ENCODE results near the gene MAP3K14.
A peak's percentile ranks its signal among the peaks of the same experiment; 100 is the strongest.

Gene MAP3K14

GRCh38 chr17:45270828-45271418 is 45.9 kb downstream of the MAP3K14 start:
- Histone ChIP-seq H3K9ac (ENCODE audit: low read length in 5 of 5) (no peak overlapping the region), H3K4me3 (ENCODE audit: low read depth in 1 of 5, low read length in 5 of 5) (no peak overlapping the region), H3K36me3 (ENCODE audit: control insufficient read depth in 5 of 5, insufficient read depth in 5 of 5, low read length in 5 of 5) (peaks cover 0 to 85% (median 73%) of the 10 kb centered on the region in 5 donors), H3K9me3 (ENCODE audit: control insufficient read depth in 5 of 5, low read length in 5 of 5) (no peaks in the 10 kb centered on the region), H3K27ac (ENCODE audit: low read depth, low read length) (no peak overlapping the region), H3K27me3 (ENCODE audit: control insufficient read depth in 5 of 5, insufficient read depth in 4 of 5, low read length in 5 of 5) (no peaks in the 10 kb centered on the region), H3K4me1 (ENCODE audit: control insufficient read depth in 5 of 5, insufficient read depth in 5 of 5, low read length in 5 of 5) (no peaks in the 10 kb centered on the region)

- Histone ChIP-seq H3K4me3 (ENCODE audit: low read depth in 1 of 5, low read length in 5 of 5) (no peak overlapping the region), H3K9me3 (ENCODE audit: control insufficient read depth in 5 of 5, low read length in 5 of 5) (no peaks in the 10 kb centered on the region), H3K9ac (ENCODE audit: low read length in 5 of 5) (no peak overlapping the region), H3K27me3 (ENCODE audit: control insufficient read depth in 5 of 5, insufficient read depth in 4 of 5, low read length in 5 of 5) (no peaks in the 10 kb centered on the region), H3K36me3 (ENCODE audit: control insufficient read depth in 5 of 5, insufficient read depth in 5 of 5, low read length in 5 of 5) (peaks cover 0 to 93% (median 79%) of the 10 kb centered on the region in 5 donors), H3K4me1 (ENCODE audit: control insufficient read depth in 5 of 5, insufficient read depth in 5 of 5, low read length in 5 of 5) (no peaks in the 10 kb centered on the region), H3K27ac (ENCODE audit: low read depth, low read length) (no peak overlapping the region)
Observed at GRCh38 chr17:45269912-45270311, 46.9 kb downstream of the MAP3K14 start.

GRCh38 chr17:45267436-45268055 is 49.3 kb downstream of the MAP3K14 start:
- Histone ChIP-seq H3K27me3 (ENCODE audit: control insufficient read depth in 5 of 5, insufficient read depth in 4 of 5, low read length in 5 of 5) (no peaks in the 10 kb centered on the region), H3K9me3 (ENCODE audit: control insufficient read depth in 5 of 5, low read length in 5 of 5) (no peaks in the 10 kb centered on the region), H3K9ac (ENCODE audit: low read length in 5 of 5) (no peak overlapping the region), H3K4me3 (ENCODE audit: low read depth in 1 of 5, low read length in 5 of 5) (no peak overlapping the region), H3K27ac (ENCODE audit: low read depth, low read length) (no peak overlapping the region), H3K4me1 (ENCODE audit: control insufficient read depth in 5 of 5, insufficient read depth in 5 of 5, low read length in 5 of 5) (peaks cover 1 to 16% (median 12%) of the 10 kb centered on the region in 5 donors), H3K36me3 (ENCODE audit: control insufficient read depth in 5 of 5, insufficient read depth in 5 of 5, low read length in 5 of 5) (peaks cover 0 to 90% (median 77%) of the 10 kb centered on the region in 5 donors)

GRCh38 chr17:45266372-45266926 is 50.4 kb downstream of the MAP3K14 start:
- H3K36me3 ChIP-seq (ENCODE audit: control insufficient read depth in 5 of 5, insufficient read depth in 5 of 5, low read length in 5 of 5) = peaks cover 0 to 79% (median 71%) of the 10 kb centered on the region in 5 donors
- no peak overlapping the region for H3K9ac ChIP-seq (ENCODE audit: low read length in 5 of 5)
- H3K9me3 ChIP-seq (ENCODE audit: control insufficient read depth in 5 of 5, low read length in 5 of 5) = no peaks in the 10 kb centered on the region
- no peak overlapping the region for H3K4me3 ChIP-seq (ENCODE audit: low read depth in 1 of 5, low read length in 5 of 5)
- H3K4me1 ChIP-seq (ENCODE audit: control insufficient read depth in 5 of 5, insufficient read depth in 5 of 5, low read length in 5 of 5) = peaks cover 2 to 26% (median 23%) of the 10 kb centered on the region in 5 donors
- H3K27me3 ChIP-seq (ENCODE audit: control insufficient read depth in 5 of 5, insufficient read depth in 4 of 5, low read length in 5 of 5) = no peaks in the 10 kb centered on the region
- H3K27ac ChIP-seq (ENCODE audit: low read depth, low read length) = no peak overlapping the region

- no peak overlapping the region for H3K27ac ChIP-seq (ENCODE audit: low read depth, low read length)
- H3K4me1 ChIP-seq (ENCODE audit: control insufficient read depth in 5 of 5, insufficient read depth in 5 of 5, low read length in 5 of 5) = peaks cover 4 to 32% (median 29%) of the 10 kb centered on the region in 5 donors
- peaks cover 0 to 75% (median 68%) of the 10 kb centered on the region in 5 donors for H3K36me3 ChIP-seq (ENCODE audit: control insufficient read depth in 5 of 5, insufficient read depth in 5 of 5, low read length in 5 of 5)
Observed at GRCh38 chr17:45265821-45266220, 51.0 kb downstream of the MAP3K14 start.

GRCh38 chr17:45264988-45265387 is 51.8 kb downstream of the MAP3K14 start:
- Histone ChIP-seq H3K4me1 (ENCODE audit: control insufficient read depth in 5 of 5, insufficient read depth in 5 of 5, low read length in 5 of 5) (peaks cover 8 to 40% (median 33%) of the 10 kb centered on the region in 5 donors), H3K9me3 (ENCODE audit: control insufficient read depth in 5 of 5, low read length in 5 of 5) (no peaks in the 10 kb centered on the region), H3K36me3 (ENCODE audit: control insufficient read depth in 5 of 5, insufficient read depth in 5 of 5, low read length in 5 of 5) (peaks cover 0 to 67% (median 60%) of the 10 kb centered on the region in 5 donors), H3K4me3 (ENCODE audit: low read depth in 1 of 5, low read length in 5 of 5) (no peak overlapping the region), H3K9ac (ENCODE audit: low read length in 5 of 5) (no peak overlapping the region), H3K27me3 (ENCODE audit: control insufficient read depth in 5 of 5, insufficient read depth in 4 of 5, low read length in 5 of 5) (no peaks in the 10 kb centered on the region), H3K27ac (ENCODE audit: low read depth, low read length) (no peak overlapping the region)

More at GRCh38 chr17:45265821-45266220, 51.0 kb downstream of the MAP3K14 start:
- Histone ChIP-seq H3K9ac (ENCODE audit: low read length in 5 of 5) (no peak overlapping the region), H3K27me3 (ENCODE audit: control insufficient read depth in 5 of 5, insufficient read depth in 4 of 5, low read length in 5 of 5) (no peaks in the 10 kb centered on the region), H3K9me3 (ENCODE audit: control insufficient read depth in 5 of 5, low read length in 5 of 5) (no peaks in the 10 kb centered on the region), H3K4me3 (ENCODE audit: low read depth in 1 of 5, low read length in 5 of 5) (no peak overlapping the region)

GRCh38 chr17:45264430-45264829 is 52.4 kb downstream of the MAP3K14 start:
- no peaks in the 10 kb centered on the region for H3K27me3 ChIP-seq (ENCODE audit: control insufficient read depth in 5 of 5, insufficient read depth in 4 of 5, low read length in 5 of 5)
- H3K27ac ChIP-seq (ENCODE audit: low read depth, low read length) = no peak overlapping the region
- peaks cover 8 to 41% (median 33%) of the 10 kb centered on the region in 5 donors for H3K4me1 ChIP-seq (ENCODE audit: control insufficient read depth in 5 of 5, insufficient read depth in 5 of 5, low read length in 5 of 5)
- no peak overlapping the region for H3K9ac ChIP-seq (ENCODE audit: low read length in 5 of 5)
- H3K36me3 ChIP-seq (ENCODE audit: control insufficient read depth in 5 of 5, insufficient read depth in 5 of 5, low read length in 5 of 5) = peaks cover 0 to 61% (median 54%) of the 10 kb centered on the region in 5 donors
- H3K4me3 ChIP-seq (ENCODE audit: low read depth in 1 of 5, low read length in 5 of 5) = no peak overlapping the region
- H3K9me3 ChIP-seq (ENCODE audit: control insufficient read depth in 5 of 5, low read length in 5 of 5) = no peaks in the 10 kb centered on the region

- Histone ChIP-seq H3K9ac (ENCODE audit: low read length in 5 of 5) (no peak overlapping the region), H3K4me1 (ENCODE audit: control insufficient read depth in 5 of 5, insufficient read depth in 5 of 5, low read length in 5 of 5) (peaks cover 8 to 41% (median 33%) of the 10 kb centered on the region in 5 donors), H3K9me3 (ENCODE audit: control insufficient read depth in 5 of 5, low read length in 5 of 5) (no peaks in the 10 kb centered on the region), H3K27ac (ENCODE audit: low read depth, low read length) (no peak overlapping the region), H3K4me3 (ENCODE audit: low read depth in 1 of 5, low read length in 5 of 5) (no peak overlapping the region), H3K36me3 (ENCODE audit: control insufficient read depth in 5 of 5, insufficient read depth in 5 of 5, low read length in 5 of 5) (peaks cover 0 to 51% (median 45%) of the 10 kb centered on the region in 5 donors), H3K27me3 (ENCODE audit: control insufficient read depth in 5 of 5, insufficient read depth in 4 of 5, low read length in 5 of 5) (no peaks in the 10 kb centered on the region)
Observed at GRCh38 chr17:45263477-45263860, 53.4 kb downstream of the MAP3K14 start.

- Histone ChIP-seq H3K4me1 (ENCODE audit: control insufficient read depth in 5 of 5, insufficient read depth in 5 of 5, low read length in 5 of 5) (peaks cover 8 to 41% (median 33%) of the 10 kb centered on the region in 5 donors), H3K27ac (ENCODE audit: low read depth, low read length) (no peak overlapping the region), H3K9ac (ENCODE audit: low read length in 5 of 5) (peak overlapping the region in 2 of 5 donors; percentile 40 to 77), H3K36me3 (ENCODE audit: control insufficient read depth in 5 of 5, insufficient read depth in 5 of 5, low read length in 5 of 5) (peaks cover 0 to 45% (median 39%) of the 10 kb centered on the region in 5 donors), H3K9me3 (ENCODE audit: control insufficient read depth in 5 of 5, low read length in 5 of 5) (no peaks in the 10 kb centered on the region), H3K27me3 (ENCODE audit: control insufficient read depth in 5 of 5, insufficient read depth in 4 of 5, low read length in 5 of 5) (no peaks in the 10 kb centered on the region), H3K4me3 (ENCODE audit: low read depth in 1 of 5, low read length in 5 of 5) (peak overlapping the region in 4 of 5 donors; percentile 54 to 75 (median 70))
Observed at GRCh38 chr17:45262516-45263476, 54.0 kb downstream of the MAP3K14 start.

All from subcutaneous abdominal adipose tissue (tissue), 5 donors.